ENCODE measurements around the gene FRMD4A.
"Not testable (repeated sequence)": the region's sequence is repeated elsewhere in the genome, so short reads cannot be mapped to it uniquely, and the experiment has no call there.

The FRMD4A gene

GRCh38 chr10:13795653-13796555 lies 534.8 kb downstream of the FRMD4A start:
- no peak for DNase-seq

- DNase-seq, result no peak
These were observed 535.6 kb downstream of the FRMD4A start for GRCh38 chr10:13794992-13795612.

- no peak for DNase-seq
These were observed 538.7 kb downstream of the FRMD4A start for GRCh38 chr10:13792006-13792405.

- DNase-seq, result no peak
These were observed 539.2 kb downstream of the FRMD4A start for GRCh38 chr10:13791483-13791882.

DNA sequence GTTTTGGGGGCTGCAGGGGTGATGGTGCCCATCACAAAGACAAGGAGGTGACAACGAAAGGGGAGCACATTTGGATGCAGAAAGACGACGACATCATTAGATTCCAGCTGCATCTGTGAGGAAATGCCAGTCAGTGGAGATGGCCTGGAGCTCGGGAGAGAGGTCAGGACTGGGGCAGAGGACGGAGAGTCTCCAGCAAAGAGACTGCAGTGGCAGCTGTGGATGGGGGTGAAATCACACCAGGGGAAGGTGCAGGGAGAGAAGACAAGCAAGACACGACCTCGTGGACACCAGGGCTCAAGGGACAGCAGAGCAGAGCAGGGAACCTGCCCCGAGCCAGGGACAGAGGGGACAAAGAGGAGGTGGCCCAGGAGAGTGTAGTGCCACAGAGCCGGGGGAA lies 540.5 kb downstream of the FRMD4A start:
- DNase-seq, result no peak

GRCh38 chr10:13789448-13789829 lies 541.3 kb downstream of the FRMD4A start:
- no peak for DNase-seq

- peak; percentile 54 for DNase-seq
These were observed 541.8 kb downstream of the FRMD4A start for GRCh38 chr10:13788711-13789447.

GRCh38 chr10:13788320-13788600 lies 542.5 kb downstream of the FRMD4A start:
- no peak for DNase-seq

DNA sequence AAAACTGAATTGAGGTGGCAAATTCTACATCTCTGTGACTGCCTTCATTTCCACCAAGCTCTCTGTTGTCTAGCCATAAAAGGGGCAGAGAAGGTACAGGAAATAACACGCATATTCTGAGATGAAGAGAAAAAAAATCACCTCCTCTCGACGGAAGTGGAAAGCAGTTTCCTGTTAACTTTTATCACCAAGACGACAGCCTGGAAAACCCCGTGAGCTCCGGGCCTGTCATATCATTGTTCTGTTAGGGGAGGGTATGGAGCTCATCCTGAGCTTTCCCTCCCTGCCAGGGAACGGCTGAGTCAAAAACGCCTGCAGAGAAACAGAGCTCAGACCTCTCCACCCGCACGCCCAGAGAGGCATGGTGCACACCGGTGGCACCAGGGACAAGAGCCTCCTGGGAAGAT lies 543.7 kb downstream of the FRMD4A start:
- no peak for DNase-seq

DNA sequence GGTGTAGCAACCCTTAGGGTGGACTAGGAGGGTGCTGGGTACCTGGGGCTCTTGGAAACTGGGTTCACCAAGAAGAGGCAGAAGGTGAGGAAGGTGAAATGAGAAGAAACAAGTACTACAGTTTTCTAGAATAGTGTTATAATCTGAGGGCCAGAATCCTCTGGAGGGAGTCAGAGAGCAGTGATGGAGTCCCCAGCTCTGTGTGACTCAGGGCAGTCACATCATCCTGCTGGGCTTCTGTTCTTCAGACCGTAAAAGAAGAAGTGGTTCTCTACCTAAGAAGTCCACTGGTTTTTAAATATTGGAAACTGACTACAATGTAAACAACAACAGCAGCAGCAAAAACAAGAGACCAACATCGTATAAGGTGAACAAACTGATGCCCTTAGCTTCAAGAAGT lies 546.7 kb downstream of the FRMD4A start:
- DNase-seq, result peak; percentile 46

DNA sequence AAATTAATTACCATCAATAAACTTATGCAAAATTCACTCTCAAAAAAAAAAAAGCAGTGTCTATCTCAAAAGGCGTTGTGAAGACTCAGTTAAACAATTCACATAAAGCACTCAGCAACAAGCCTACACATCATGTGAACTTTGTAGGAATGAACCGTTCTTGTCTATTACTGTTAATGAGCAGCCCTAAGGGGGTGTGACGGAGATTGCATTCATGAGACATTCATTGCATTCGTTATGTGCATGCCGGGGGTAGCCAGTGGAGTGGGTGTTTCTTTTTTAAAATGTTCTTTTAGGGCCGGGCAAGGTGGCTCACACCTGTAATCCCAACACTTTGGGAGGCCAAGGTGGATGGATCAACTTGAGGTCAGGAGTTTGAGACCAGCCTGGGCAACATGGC lies 551.0 kb downstream of the FRMD4A start:
- DNase-seq, result no peak

- not testable (repeated sequence) for DNase-seq
These were observed 552.1 kb downstream of the FRMD4A start for GRCh38 chr10:13778693-13778960.

- peak; percentile 52 for DNase-seq
These were observed 553.8 kb downstream of the FRMD4A start for GRCh38 chr10:13776861-13777311.

- peak; percentile 91 for DNase-seq
These were observed 554.6 kb downstream of the FRMD4A start for GRCh38 chr10:13775786-13776775.

GRCh38 chr10:13774303-13774893 lies 556.3 kb downstream of the FRMD4A start:
- DNase-seq, result no peak

GRCh38 chr10:13773496-13774170 lies 557.1 kb downstream of the FRMD4A start:
- DNase-seq, result no peak

DNA sequence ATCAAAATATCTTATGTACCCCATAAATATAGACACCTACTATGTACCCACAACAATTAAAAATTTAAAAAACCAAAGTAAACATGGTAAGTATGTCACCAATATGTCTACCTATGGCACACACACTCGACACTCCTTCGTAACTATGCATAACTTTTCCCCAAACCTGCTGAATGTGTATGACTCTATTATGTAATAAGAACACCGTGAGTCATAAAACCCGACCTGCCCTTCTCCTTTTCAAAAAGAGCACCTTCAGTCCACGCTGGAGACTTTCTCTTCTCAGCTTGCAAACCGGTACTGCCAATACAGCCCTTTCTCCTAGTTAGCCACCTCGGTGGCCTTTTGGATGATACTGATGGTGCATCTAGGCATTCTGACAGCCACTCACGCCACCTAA lies 557.7 kb downstream of the FRMD4A start:
- no peak for DNase-seq

DNA sequence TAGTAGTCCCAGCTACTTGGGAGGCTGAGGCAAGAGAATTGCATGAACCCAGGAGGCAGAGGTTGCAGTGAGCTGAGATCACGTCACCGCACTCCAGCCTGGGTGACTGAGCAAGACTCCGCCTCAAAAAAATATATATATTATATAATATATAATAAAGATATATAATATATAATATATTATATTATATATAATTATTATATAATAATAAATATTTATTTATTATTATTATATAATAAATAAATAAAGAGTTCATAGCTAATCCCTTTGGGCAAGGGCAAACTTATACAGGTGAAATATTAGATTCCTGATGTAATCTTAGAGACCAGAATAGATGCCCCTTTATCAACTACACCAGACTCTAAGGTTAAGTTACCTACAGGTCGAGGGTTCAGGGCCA lies 558.7 kb downstream of the FRMD4A start:
- DNase-seq, result no peak

GRCh38 chr10:13770760-13771493 lies 559.8 kb downstream of the FRMD4A start:
- DNase-seq, result no peak

DNA sequence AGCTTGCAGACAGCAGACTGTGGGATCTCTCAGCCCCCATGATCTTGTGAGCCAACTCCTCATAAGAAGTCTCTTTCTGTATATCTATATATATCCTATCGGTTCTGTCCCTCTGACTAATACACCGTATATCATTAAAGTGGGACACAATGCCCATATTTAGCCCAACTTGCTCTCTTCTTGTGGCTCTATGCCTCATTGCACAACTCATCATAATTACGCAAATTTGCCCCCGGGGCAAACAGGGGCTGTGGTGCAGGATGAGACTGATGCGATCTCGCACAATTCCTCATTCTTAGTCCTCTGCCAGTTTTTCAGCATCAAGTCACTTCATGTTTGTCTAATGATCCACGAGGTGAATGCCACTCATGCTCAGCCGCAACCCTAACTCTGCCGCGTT lies 560.8 kb downstream of the FRMD4A start:
- peak; percentile 85 for DNase-seq

DNA sequence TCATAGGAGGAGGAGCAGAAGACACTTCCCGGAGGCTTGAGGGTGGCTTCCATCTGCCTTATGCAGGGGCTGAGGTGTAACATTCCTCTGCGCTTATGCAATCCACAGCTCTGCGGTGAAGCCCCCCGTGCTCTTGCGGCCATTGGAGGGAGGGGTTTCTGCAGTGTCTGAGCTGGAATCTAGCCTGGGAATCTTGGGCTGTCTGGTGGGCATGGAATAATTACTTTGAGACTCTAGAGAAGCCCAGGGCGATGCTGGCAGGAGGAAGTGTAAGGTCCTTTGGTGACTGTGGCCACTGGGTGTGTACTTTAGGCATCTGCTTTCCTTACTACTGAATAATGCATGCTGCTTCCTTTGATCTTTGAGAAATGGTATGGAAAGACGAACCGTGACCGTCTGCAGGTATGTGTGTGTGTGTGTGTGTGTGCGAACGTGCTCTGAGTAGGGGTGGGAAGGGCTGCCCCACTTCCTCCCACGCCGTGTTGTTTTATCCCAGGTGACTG lies 563.0 kb downstream of the FRMD4A start:
- peak; percentile 74 for DNase-seq

All from fibroblast of upper back skin (primary cell).